GM18505 (cell line): ENCODE measurements around the gene SESTD1.

Experiments
- ATAC-seq: cut with Tn5 transposase; IDR thresholded peaks from one replicate; pipeline ENCODE4 v1.9.1; 2021; ENCODE audit not compliant: unreplicated experiment
- POLR2A ChIP-seq: IDR thresholded peaks from 4 replicates; pipeline ENCODE4 v1.6.1; 2011; ENCODE audit warnings: borderline replicate concordance; ENCODE audit not compliant: insufficient read depth, insufficient read length; ENCODE audit errors: extremely low read depth

SESTD1 gene

GRCh38 chr2:179275253-179276012 lies 10.8 kb upstream of the SESTD1 start:
- no peak for TF ChIP-seq POLR2A
- no peak for ATAC-seq

GRCh38 chr2:179274749-179275148 lies 10.1 kb upstream of the SESTD1 start:
- peak; percentile 97 for ATAC-seq

DNA sequence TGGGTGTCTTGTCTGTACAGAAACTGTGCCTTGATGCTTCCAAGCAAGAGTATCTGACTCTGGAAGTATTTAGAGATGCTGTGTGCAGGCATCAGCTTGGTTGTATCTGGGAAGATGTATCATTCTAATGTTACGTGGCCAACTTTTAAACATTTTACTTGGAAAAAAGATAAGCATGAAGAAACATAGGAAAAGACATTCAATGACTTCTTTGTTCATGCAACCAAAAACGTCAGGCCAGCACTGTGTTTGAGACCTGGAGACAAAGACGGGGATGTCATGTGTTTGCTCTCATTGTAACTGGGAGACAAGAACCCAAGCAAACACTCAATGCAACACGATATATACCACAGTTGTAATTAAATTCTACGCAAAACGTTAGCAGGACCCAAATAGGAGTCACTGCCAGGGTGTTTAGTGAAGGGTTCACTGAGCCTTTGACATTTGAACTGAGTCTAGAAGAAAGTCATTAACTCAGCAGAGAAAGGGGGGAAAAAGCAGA lies 8.9 kb upstream of the SESTD1 start:
- no peak for ATAC-seq
- no peak for TF ChIP-seq POLR2A

More at GRCh38 chr2:179274749-179275148, 10.1 kb upstream of the SESTD1 start:
- no peak for TF ChIP-seq POLR2A

DNA sequence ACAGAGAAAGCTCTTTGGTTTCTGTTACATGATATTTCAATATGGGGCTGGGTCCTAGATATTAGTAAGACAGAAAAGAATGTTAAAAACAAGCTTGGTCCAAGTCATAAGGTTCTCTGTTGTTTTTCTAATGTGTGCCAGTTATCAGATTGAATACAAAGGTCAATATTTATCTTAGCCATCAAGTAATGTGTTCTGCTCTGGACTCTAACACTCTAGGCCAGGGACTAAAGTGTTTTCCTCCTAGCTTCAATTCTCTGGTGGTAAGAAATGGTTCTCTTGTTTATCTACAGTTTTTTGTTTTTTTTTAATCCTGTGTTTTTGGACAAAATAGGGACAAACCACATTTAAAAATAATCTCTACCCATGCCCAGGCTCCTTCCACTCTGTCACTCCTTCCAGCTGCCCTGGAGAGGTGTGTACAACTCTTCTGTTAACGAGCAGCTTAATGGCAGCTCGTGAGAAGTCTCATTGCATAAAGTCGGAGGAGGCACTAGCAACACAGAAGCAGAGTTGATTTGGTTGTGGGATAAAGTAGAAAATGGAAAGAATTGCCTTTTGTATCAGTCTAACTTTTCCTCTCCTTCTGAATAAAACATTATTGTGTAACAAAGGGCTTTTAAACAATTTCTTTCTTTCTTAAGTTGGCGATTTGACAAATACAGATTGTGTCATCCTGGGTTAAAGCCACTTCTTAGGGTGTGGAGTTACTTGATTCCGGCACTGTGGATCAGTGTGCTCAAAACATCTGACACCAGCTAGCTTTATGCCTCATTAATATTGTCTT lies 8.0 kb upstream of the SESTD1 start:
- no peak for ATAC-seq

GRCh38 chr2:179270689-179271088 lies 6.1 kb upstream of the SESTD1 start:
- no peak for TF ChIP-seq POLR2A
- ATAC-seq, result no peak

More for the DNA sequence above, 8.0 kb upstream of the SESTD1 start:
- no peak for TF ChIP-seq POLR2A

- TF ChIP-seq POLR2A, result no peak
- ATAC-seq, result peak; percentile 36
These were observed 3.8 kb upstream of the SESTD1 start for GRCh38 chr2:179268277-179268925.

GRCh38 chr2:179266271-179266670 lies 1.6 kb upstream of the SESTD1 start:
- no peak for ATAC-seq
- no peak for TF ChIP-seq POLR2A

DNA sequence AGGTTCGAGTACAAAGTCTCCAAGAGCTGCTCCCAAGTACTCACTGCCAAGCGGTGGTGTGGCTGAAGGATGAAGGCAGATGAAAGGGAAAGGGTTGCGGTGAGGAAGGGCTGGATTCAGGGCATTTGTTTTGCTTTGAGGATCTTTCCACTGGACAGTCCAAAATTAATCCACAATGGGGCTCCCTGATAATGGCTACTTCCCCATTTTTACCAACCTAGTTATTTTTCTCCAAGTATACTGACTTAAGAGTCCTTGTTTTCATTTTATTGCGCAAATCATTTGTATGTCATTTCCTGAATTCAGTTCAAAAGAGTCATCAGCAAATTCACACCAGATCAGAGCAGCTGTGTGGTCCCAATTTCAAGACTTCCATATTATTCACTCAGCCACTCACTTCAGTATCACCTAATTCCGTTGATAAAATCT lies 464 bp upstream of the SESTD1 start:
- no peak for TF ChIP-seq POLR2A
- ATAC-seq, result no peak

DNA sequence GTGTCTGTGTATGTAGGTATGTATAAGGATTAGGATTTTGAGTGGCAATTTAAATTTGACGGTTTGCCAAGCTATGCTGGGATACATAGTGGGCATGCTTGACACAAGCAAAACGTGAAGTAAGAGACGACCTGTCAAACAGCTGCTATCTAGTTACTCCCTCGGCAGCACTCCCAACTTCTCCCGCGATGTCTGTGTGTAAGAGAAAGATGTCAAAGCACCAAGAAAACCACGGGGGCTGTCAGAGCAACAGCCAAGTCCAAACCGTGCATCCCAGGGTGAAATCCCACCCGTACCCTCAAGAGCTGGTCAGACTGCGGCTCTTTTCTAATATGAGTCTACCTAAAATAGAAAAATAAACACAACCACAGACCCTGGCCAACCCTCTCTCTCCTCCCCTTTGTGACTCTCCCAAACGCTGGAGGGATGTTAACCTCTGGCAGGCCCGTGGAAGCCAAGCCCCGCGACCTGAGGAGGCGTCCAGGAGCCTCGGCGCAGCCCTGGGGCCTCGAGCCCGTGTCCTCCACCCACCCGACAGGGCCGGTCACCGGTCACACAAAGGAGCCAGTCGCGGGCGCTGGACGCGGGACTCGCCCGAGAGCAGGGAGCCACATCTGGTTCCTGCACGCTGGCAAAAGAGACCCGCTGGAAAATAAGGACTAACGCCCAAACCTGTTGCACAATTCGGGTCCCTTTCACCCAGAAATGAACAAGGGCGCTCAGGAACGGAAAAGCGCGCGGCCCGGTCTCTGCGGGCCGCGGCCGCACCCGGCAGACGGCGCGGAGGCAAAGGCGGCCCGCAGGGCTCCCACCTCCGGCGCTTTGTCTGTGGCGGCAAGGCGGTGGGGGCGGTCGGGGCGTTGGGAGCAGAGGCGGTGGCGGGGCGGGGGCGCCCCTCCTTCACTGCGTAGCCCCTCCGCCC lies 925 bp downstream of the SESTD1 start:
- no peak for TF ChIP-seq POLR2A
- ATAC-seq, result peak; percentile 32

DNA sequence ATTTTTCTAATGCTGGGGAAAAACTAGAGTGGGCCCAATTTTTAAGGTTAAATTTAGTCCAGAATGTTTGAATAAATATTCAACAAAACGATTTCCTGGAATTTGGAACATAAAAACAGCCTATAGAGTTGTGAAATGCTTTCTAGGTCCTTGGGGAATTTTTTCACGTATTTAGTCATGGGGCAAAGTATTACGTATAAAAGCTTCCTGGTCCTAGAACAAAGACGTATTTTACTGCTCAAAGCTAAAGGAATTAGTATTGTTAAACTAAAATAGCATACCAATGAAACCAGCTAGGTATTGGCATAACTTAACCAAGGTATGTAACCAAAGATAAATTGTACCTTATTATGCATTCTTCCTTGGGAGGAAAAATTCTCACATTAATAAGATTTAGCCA lies 1.6 kb downstream of the SESTD1 start:
- no peak for ATAC-seq
- TF ChIP-seq POLR2A, result no peak

DNA sequence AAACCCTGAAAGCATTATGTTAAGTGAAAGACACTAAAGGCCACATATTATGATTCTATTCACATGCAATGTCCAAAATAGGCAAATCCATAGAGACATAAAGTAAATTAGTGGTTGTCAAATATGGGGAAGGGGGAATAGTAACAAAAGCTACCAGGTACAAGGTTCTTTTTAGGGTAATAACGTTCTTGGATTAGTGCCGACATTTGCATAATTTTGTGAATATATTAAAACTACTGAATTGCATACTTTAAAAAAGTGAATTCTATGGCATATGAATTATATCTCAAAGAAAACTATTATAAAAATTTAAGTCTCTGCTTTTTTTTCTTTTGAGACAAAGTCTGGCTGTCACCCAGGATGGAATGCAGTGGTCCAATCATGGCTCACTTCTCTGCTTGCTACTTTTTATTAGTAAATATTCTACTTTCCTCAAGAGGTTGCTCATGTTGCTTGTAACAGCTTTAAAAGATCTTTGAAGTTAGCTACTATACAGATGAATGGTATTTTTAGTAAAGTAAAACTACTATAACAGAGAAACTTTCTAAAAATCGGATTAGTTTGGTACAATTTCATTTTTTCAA lies 2.5 kb downstream of the SESTD1 start:
- TF ChIP-seq POLR2A, result no peak
- no peak for ATAC-seq
